GM23248 (cell line): ENCODE data around the gene NTRK2.

Experiments used
- EZH2 ChIP-seq: fragments of 200-600 bp; sonication (generic); IDR thresholded peaks from 2 replicates; pipeline ENCODE4 v1.6.1; 2018; ENCODE audit warnings: antibody characterized with exemption, mild to moderate bottlenecking; ENCODE audit not compliant: insufficient read depth, poor library complexity, severe bottlenecking
- EZH2phosphoT487 ChIP-seq: fragments of 200-600 bp; sonication (generic); IDR thresholded peaks from 2 replicates; pipeline ENCODE4 v1.6.1; 2018; ENCODE audit warnings: antibody characterized with exemption, moderate library complexity, mild to moderate bottlenecking, low read depth; ENCODE audit not compliant: insufficient read depth

- TF ChIP-seq EZH2phosphoT487 (no peak), EZH2 (no peak)
These were observed 111.9 kb downstream of the NTRK2 start for GRCh38 chr9:84781458-84781857.
